KMS-11 (cell line): Measurements from ENCODE around the gene ZNF827.

ENCODE experiments used
- H2AFZ ChIP-seq: fragments of 200-600 bp; sonication (generic); 2 replicates; pipeline ENCODE4 v1.6.1; 2016; ENCODE audit warnings: antibody characterized with exemption, mixed run types, low read depth
- H3K27ac ChIP-seq: fragments of 200-600 bp; sonication (generic); 2 replicates; pipeline ENCODE4 v1.6.1; 2016; ENCODE audit warnings: mild to moderate bottlenecking, mixed run types
- H3K27me3 ChIP-seq: fragments of 200-600 bp; sonication (generic); 2 replicates; pipeline ENCODE4 v1.6.1; 2017; ENCODE audit warnings: mild to moderate bottlenecking, low read depth, mixed run types, moderate library complexity; ENCODE audit not compliant: insufficient read depth
- H3K36me3 ChIP-seq: fragments of 200-600 bp; sonication (generic); 2 replicates; pipeline ENCODE4 v1.6.1; 2017; ENCODE audit warnings: mild to moderate bottlenecking, mixed run types; ENCODE audit not compliant: insufficient read depth
- H3K4me1 ChIP-seq: fragments of 200-600 bp; sonication (generic); 2 replicates; pipeline ENCODE4 v1.6.1; 2016; ENCODE audit warnings: mild to moderate bottlenecking, low read depth, mixed run types; ENCODE audit not compliant: poor library complexity, severe bottlenecking
- H3K4me2 ChIP-seq: fragments of 200-600 bp; sonication (generic); 2 replicates; pipeline ENCODE4 v1.7.0; 2016; ENCODE audit warnings: mild to moderate bottlenecking, mixed run types
- H3K4me3 ChIP-seq: fragments of 200-600 bp; sonication (generic); IDR thresholded peaks from 2 replicates; pipeline ENCODE4 v1.6.1; 2017; ENCODE audit warnings: low read depth, low read length, mixed read lengths; ENCODE audit not compliant: insufficient read depth
- H3K79me2 ChIP-seq: fragments of 200-600 bp; sonication (generic); 2 replicates; pipeline ENCODE4 v1.6.1; 2016; ENCODE audit warnings: low read depth, mixed run types; ENCODE audit not compliant: insufficient read depth
- H3K9ac ChIP-seq: fragments of 200-600 bp; sonication (generic); 2 replicates; pipeline ENCODE4 v1.6.1; 2016; ENCODE audit warnings: mild to moderate bottlenecking, mixed run types
- H4K20me1 ChIP-seq: fragments of 200-600 bp; sonication (generic); 2 replicates; pipeline ENCODE4 v1.6.1; 2016; ENCODE audit warnings: mild to moderate bottlenecking, mixed run types; ENCODE audit not compliant: insufficient read depth
- CTCF ChIP-seq: fragments of 200-600 bp; sonication (generic); conservative IDR thresholded peaks from 2 replicates; pipeline ENCODE4 v1.6.1; 2017; ENCODE audit warnings: low read depth, mild to moderate bottlenecking, antibody characterized with exemption, low read length, moderate library complexity, mixed read lengths

Gene ZNF827

DNA sequence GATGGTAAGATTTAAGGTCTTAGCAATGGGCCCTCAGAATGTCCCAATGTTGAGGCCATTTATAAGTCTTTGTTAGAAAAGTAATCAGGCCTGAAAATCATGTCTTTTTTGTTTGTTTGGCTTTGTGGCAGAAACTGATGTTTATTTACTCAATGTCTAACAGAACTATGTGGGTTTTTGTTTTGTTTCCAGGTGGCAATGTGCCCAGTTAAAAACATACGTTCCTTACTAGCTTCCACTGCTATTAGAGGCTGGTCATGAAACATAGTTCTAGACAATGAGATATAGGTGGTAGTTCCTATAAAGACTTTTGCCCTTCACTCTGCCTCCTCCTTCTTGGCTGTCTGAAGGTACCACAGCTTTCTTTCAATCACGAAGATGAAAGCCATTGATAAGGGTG is 149.9 kb downstream of the ZNF827 start:
- Histone ChIP-seq H3K27ac (no peak overlapping the region), H3K9ac (no peak overlapping the region), H3K27me3 (no peaks in the 10 kb centered on the region), H4K20me1 (no peaks in the 10 kb centered on the region), H3K4me1 (no peaks in the 10 kb centered on the region), H3K4me2 (no peak overlapping the region), H3K36me3 (no peaks in the 10 kb centered on the region), H3K79me2 (no peaks in the 10 kb centered on the region), H3K4me3 (no peak overlapping the region), H2AFZ (no peak overlapping the region)
- no peak for TF ChIP-seq CTCF

DNA sequence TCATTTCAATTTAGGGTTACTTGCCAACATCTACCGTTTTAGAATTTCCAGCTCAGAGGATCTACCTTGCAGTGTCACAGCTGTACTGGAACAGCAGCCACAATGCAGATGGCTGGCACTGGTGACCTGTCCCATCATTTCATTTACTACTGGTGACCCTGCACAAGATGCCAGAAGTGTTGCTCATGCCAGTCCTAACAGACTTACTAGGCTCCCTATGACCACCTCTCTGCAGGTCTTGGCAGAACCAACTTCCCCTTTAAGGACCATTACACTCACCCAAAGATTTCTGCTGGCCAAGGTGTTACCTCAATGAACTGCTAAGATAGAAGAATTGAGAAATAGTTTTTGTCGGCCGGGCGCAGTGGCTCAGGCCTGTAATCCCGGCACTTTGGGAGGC is 151.8 kb downstream of the ZNF827 start:
- H2AFZ ChIP-seq, result no peak overlapping the region
- no peak overlapping the region for H3K4me3 ChIP-seq
- H4K20me1 ChIP-seq, result no peaks in the 10 kb centered on the region
- no peak overlapping the region for H3K27ac ChIP-seq
- no peaks in the 10 kb centered on the region for H3K36me3 ChIP-seq
- H3K9ac ChIP-seq, result no peak overlapping the region
- no peaks in the 10 kb centered on the region for H3K79me2 ChIP-seq
- no peak for TF ChIP-seq CTCF
- no peaks in the 10 kb centered on the region for H3K4me1 ChIP-seq
- no peaks in the 10 kb centered on the region for H3K27me3 ChIP-seq
- H3K4me2 ChIP-seq, result no peak overlapping the region

DNA sequence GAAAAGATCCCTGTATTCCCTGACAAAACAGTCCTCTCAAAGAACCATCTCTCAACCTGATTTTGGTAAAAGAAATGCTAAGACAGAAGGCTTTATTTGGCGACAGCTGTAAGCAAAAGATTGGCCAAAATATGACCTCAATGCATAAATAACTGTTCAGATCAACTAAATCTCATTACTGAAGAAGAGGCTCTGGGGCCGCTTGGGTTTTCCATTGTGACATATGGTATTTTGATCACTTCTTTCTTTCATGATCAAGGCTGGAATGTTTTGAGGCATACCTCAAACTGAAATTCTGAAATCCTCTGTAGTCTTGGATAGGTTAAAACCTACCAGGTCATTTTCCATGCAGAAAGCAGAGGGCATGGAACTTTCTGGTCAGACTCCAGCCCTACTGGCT is 152.4 kb downstream of the ZNF827 start:
- Histone ChIP-seq H3K4me2 (no peak overlapping the region), H3K36me3 (no peaks in the 10 kb centered on the region), H3K27ac (no peak overlapping the region), H3K4me1 (no peaks in the 10 kb centered on the region), H3K27me3 (no peaks in the 10 kb centered on the region), H4K20me1 (no peaks in the 10 kb centered on the region), H2AFZ (no peak overlapping the region), H3K4me3 (no peak overlapping the region), H3K9ac (no peak overlapping the region), H3K79me2 (no peaks in the 10 kb centered on the region)
- no peak for TF ChIP-seq CTCF

DNA sequence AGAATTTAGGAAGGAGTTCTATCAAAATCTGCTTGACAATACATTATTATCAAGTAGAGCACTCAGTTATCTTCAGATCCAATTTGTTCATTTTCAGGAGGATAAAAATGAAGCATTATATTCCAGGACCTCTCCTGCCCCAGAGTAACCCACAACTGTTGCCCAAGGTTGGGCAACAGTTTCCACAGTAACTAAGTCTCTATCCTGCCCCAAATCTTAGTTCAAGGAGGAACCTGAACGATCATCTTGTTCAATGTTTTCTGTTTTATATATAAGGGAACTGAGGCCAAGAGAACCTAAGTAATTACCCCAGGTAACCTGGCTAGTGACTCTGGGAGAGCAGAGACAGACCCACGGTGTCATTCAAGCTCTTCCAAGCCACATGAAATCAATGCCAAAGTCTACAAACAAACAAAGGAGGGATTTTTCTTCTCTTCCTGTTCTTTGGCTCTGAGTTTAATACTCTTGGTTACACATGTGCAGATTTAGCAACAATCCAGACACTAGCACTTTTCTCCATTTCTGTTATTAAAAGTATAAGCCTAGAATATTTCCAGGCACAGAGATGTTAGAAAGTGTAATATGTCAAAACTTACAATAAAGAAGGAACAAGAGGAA is 153.1 kb downstream of the ZNF827 start:
- Histone ChIP-seq H3K27ac (no peak overlapping the region), H3K9ac (no peak overlapping the region), H3K4me3 (no peak overlapping the region), H3K79me2 (no peaks in the 10 kb centered on the region), H2AFZ (no peak overlapping the region), H3K27me3 (no peaks in the 10 kb centered on the region), H3K4me2 (no peak overlapping the region), H4K20me1 (no peaks in the 10 kb centered on the region), H3K36me3 (no peaks in the 10 kb centered on the region), H3K4me1 (no peaks in the 10 kb centered on the region)
- no peak for TF ChIP-seq CTCF
